Nephron (organoid): ENCODE data around the gene DST.
A peak's percentile ranks its signal among the peaks of the same experiment; 100 is the strongest.

ENCODE experiments used
- H3K27ac Mint-ChIP-seq, 3 experiments: 2 replicates each; pipeline ENCODE4 v1.8.0; 2020; ENCODE audit warnings: mixed read lengths in 3 of 3, mild to moderate bottlenecking in 2 of 3, moderate library complexity in 1 of 3
- H3K27me3 Mint-ChIP-seq: 2 replicates; pipeline ENCODE4 v1.8.0; 2021; ENCODE audit warnings: low read depth, mild to moderate bottlenecking, moderate library complexity, mixed read lengths
- H3K36me3 Mint-ChIP-seq: 2 replicates; pipeline ENCODE4 v1.8.0; 2020; ENCODE audit warnings: low read depth, mixed read lengths
- H3K4me1 Mint-ChIP-seq: 2 replicates; pipeline ENCODE4 v1.8.0; 2020; ENCODE audit warnings: mixed read lengths
- H3K4me3 Mint-ChIP-seq, 3 experiments: 2 replicates each; pipeline ENCODE4 v1.8.0; 2020; ENCODE audit warnings: mild to moderate bottlenecking in 3 of 3, mixed read lengths in 3 of 3, moderate library complexity in 2 of 3
- H3K9me3 Mint-ChIP-seq: 2 replicates; pipeline ENCODE4 v1.8.0; 2020; ENCODE audit warnings: mixed read lengths
- TF ChIP-seq, protein P1 (sequence below), 3 experiments: fragments of 200-600 bp; sonication (generic); IDR thresholded peaks; one replicate each; pipeline ENCODE4 v1.5.0; 2021; ENCODE audit warnings: antibody characterized with exemption in 3 of 3; ENCODE audit not compliant: unreplicated experiment in 3 of 3

Gene DST

DNA sequence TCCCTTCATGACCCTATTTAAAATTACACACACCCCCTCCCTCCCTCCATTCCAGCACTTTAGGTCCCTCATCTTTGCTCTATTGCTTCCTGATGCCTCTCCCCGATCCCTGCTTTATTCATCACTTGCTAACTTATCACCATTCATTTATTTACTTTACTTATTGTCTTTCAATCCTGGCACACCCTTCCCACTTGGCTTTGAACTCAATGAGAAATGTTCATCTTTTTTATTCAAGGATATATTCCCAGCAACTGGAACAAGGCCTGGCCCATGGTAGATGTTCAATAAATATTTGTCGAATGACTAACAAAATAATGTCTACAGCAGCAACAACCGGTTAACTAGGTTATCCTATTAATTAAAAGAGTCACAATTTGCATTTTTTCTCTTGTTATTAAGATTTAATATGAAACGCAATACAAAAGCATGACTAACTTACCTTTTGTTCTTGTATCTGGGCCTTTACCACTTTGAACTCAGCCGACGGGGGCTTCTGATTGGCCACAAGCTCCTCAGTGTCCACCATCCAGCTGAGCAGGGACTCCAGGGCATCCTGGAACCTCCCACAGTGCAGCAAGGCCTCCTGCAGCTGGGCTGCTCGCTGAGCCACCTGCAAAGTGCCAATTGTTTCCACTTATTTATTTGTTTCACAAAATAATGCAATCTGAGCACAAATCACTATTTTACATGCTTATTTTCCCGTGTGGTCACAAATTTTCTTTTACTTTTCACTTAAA is 107.8 kb downstream of the DST start:
- Mint-ChIP-seq H3K9me3 (no peaks in the 10 kb centered on the region), H3K27ac (no peak overlapping the region), H3K4me3 (no peak overlapping the region), H3K4me1 (peaks cover 24% of the 10 kb centered on the region), H3K27me3 (no peaks in the 10 kb centered on the region), H3K36me3 (peaks cover 62% of the 10 kb centered on the region)
- TF ChIP-seq, protein P1, sequence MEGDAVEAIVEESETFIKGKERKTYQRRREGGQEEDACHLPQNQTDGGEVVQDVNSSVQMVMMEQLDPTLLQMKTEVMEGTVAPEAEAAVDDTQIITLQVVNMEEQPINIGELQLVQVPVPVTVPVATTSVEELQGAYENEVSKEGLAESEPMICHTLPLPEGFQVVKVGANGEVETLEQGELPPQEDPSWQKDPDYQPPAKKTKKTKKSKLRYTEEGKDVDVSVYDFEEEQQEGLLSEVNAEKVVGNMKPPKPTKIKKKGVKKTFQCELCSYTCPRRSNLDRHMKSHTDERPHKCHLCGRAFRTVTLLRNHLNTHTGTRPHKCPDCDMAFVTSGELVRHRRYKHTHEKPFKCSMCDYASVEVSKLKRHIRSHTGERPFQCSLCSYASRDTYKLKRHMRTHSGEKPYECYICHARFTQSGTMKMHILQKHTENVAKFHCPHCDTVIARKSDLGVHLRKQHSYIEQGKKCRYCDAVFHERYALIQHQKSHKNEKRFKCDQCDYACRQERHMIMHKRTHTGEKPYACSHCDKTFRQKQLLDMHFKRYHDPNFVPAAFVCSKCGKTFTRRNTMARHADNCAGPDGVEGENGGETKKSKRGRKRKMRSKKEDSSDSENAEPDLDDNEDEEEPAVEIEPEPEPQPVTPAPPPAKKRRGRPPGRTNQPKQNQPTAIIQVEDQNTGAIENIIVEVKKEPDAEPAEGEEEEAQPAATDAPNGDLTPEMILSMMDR (IDR thresholded peaks at IDR 0.05; ENCODE audit: unreplicated experiment in 3 of 3): no peak

DNA sequence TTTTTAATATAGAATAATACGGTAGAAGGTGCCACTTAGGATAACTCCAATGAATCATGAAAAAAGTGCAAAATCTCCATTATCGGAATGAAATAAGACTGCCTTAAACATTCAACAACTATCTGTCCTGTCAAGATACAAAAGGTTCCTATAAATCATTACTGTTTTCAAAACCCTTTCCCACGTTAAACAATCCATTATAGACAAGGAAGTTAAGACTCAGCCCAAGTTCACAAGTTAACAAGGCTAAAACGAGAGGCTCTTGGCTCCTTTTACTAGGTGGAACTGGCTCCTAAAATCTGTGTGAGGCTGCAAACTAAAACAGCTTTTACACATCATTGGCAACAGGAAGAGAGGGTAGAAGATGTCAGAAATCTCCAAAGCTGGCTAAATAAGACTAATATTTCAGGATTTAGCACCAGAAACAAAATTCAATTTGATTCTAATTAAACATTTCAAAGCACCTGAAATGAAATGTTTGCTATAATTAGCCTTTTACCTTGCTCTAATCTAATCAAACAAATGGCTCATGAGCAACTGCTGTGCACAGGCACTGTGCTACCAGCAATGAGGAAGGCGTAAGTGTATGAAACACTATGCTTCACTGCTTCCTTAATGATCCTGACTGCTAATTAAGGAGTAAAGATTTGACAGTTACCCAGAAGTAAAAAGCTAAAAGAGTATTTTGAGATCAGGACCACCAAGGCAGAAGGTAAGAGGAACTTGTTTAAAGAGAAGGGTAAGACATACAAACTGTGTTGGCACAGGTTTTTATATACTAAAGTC is 109.7 kb downstream of the DST start:
- TF ChIP-seq, protein P1 (IDR thresholded peaks at IDR 0.05; ENCODE audit: unreplicated experiment in 3 of 3): no peak
- H3K27me3 Mint-ChIP-seq: no peaks in the 10 kb centered on the region
- peaks cover 81% of the 10 kb centered on the region for H3K36me3 Mint-ChIP-seq
- no peak overlapping the region for H3K4me3 Mint-ChIP-seq
- peaks cover 28% of the 10 kb centered on the region for H3K4me1 Mint-ChIP-seq
- peak overlapping the region in 2 of 3 experiments; percentile 6 to 27 for H3K27ac Mint-ChIP-seq
- no peaks in the 10 kb centered on the region for H3K9me3 Mint-ChIP-seq

DNA sequence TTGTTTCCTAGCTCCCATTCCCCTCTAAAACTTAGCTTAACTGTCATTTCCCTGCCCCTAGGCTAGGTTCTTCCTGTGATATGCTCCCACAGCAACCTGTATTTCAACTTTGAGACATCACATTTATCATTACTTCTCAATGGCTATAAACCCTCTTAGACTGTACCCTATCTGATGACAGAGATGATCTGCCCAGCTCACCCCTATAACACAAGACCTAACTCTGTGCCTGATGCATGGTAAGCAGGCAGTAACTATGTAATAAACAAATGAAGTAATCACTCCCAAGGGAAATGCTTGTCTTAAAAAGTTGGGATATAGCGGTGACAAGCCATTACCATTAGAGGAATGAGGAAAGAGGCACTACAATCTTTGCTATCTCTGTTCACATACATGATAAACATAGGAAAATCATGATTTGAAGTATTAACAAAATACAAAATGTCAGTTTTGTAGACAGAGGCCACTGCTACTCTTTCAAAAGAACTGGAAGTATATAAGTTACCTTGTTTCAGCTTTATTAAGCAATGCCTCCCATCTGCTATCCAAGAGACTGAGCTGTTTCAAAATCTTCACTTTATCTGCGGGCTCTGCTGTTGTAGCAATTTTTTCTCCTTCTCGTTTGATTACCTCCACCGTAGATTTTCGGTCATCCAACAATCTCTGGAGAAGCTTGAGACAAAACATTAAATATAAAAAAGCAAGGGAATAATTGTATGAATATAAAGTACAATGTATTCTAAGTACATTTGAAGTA is 110.7 kb downstream of the DST start:
- H3K4me1 Mint-ChIP-seq: peaks cover 31% of the 10 kb centered on the region
- TF ChIP-seq, protein P1 (IDR thresholded peaks at IDR 0.05; ENCODE audit: unreplicated experiment in 3 of 3): no peak
- no peaks in the 10 kb centered on the region for H3K27me3 Mint-ChIP-seq
- H3K27ac Mint-ChIP-seq: peak overlapping the region in 2 of 3 experiments; percentile 11 to 57
- no peaks in the 10 kb centered on the region for H3K9me3 Mint-ChIP-seq
- H3K36me3 Mint-ChIP-seq: peaks cover 83% of the 10 kb centered on the region
- no peak overlapping the region for H3K4me3 Mint-ChIP-seq

DNA sequence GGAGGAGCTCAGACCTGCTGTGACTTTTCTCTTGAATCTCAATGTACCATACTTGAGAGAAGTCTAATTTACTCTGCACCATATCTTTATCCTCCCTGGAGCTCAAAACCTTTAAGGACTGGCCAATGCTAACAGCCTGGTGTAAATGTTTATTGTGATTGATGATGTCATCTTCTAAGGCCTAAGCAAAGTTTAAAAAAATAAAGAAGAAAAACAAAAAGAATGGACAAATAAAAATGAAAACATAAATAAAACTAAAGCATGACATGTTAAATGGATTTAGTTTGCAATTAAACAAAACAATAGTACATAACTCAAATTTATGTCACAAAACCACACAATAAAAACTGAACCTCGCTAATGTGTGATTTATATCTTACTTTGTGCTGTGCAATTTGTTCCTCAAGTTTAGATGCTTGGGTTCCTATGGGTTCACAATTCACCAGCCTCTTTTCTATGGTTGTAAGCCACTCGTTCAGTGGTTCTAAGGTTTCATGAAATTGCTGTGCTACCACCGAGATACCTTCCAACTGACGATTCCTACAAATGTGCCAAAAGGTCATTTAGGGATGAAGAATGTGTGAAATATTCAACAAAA is 113.0 kb downstream of the DST start:
- Mint-ChIP-seq H3K27me3 (no peaks in the 10 kb centered on the region), H3K4me1 (peaks cover 52% of the 10 kb centered on the region)

DNA sequence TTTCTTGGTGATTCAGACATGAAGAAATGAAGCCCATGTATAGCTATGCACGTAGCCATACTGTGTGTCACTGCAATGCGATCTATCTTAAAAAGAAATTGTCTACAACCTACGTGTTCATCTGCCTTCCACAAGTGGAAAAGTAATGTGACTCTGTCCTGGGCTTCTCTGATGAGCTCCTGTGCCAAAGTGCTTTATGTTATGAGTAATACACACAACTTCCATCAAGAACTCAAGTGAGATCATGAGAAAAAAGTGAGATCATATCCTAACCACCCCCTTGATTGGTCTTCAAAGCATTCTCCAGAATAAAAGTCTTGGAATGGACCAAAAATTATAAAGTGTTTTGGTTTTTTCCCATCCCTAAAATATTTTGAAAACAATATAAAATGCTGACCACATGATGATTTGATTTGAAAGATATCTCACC is 114.3 kb downstream of the DST start:
- H3K4me1 Mint-ChIP-seq: peaks cover 61% of the 10 kb centered on the region
- TF ChIP-seq, protein P1 (IDR thresholded peaks at IDR 0.05; ENCODE audit: unreplicated experiment in 3 of 3): no peak

More for the DNA sequence above, 113.0 kb downstream of the DST start:
- Mint-ChIP-seq H3K36me3 (peaks cover 74% of the 10 kb centered on the region), H3K27ac (peak overlapping the region; percentile 28 to 37 (median 34)), H3K9me3 (no peaks in the 10 kb centered on the region), H3K4me3 (no peak overlapping the region)
- TF ChIP-seq, protein P1 (IDR thresholded peaks at IDR 0.05; ENCODE audit: unreplicated experiment in 3 of 3): no peak

More for the DNA sequence above, 114.3 kb downstream of the DST start:
- Mint-ChIP-seq H3K36me3 (peaks cover 69% of the 10 kb centered on the region), H3K27me3 (no peaks in the 10 kb centered on the region), H3K27ac (peak overlapping the region in 2 of 3 experiments; percentile 22 to 95), H3K4me3 (no peak overlapping the region), H3K9me3 (no peaks in the 10 kb centered on the region)
